ENCODE data around the gene CHPT1. TPM values are rescaled to one million over a fixed set of nuclear protein-coding genes. Genes with fewer than 3 reads are reported as not detected.

CHPT1 gene
- total and polyA plus RNA-seq, 9 of the 15 experiments (the other 6 are each of a cell fraction or from before 2014, with no cell fraction given): 15.3 to 210 (median 91.9) TPM

- TF ChIP-seq CHAMP1 (IDR thresholded peaks at IDR 0.05) (0 out of 2 replicates have a peak, but pooled peaks have one; percentile 11), RB1 (IDR thresholded peaks at IDR 0.05; ENCODE audit: low read depth) (peak; percentile 40; the same call in 1 of the 2 replicates), ZBTB17 (CRISPR knock-in tag; IDR thresholded peaks at IDR 0.05) (no peak), KDM1A (IDR thresholded peaks at IDR 0.05) (0 out of 4 replicates have a peak, but pooled peaks of 1 of the 2 experiments have one; percentile 0), TOE1 (IDR thresholded peaks at IDR 0.05; ENCODE audit: borderline replicate concordance) (no peak), TOE1 (CRISPR knock-in tag; IDR thresholded peaks at IDR 0.05; ENCODE audit: borderline replicate concordance, low read depth) (no peak)
These were observed 1.4 kb downstream of the CHPT1 start (continued) for GRCh38 chr12:101698800-101699347.

- Histone ChIP-seq H3K4me2 (ENCODE audit: insufficient read depth, low read length) (peak overlapping the region; percentile 93), H3K27me3 (ENCODE audit: control insufficient read depth in 2 of 2, insufficient read depth in 2 of 2, low read length in 2 of 2) (no peaks in the 10 kb centered on the region), H3K79me2 (ENCODE audit: control insufficient read depth, insufficient read depth, low read length) (peaks cover 71% of the 10 kb centered on the region), H3K27ac (ENCODE audit: extremely low read depth, low read depth, low read length) (peak overlapping the region; percentile 52), H3K4me3 (peak overlapping the region; percentile 87), H4K20me1 (replicated peaks; ENCODE audit: control insufficient read depth, insufficient read depth, low read length) (no peaks in the 10 kb centered on the region; the same call in 1 of the 2 replicates), H3K9me3 (replicated peaks; ENCODE audit: control insufficient read depth, insufficient read depth, low read depth, low read length) (no peaks in the 10 kb centered on the region), H3K36me3 (ENCODE audit: control insufficient read depth, insufficient read depth, low read length) (peaks cover 23% of the 10 kb centered on the region; the same call in 2 of the 3 replicates), H2AFZ (ENCODE audit: low read depth, low read length) (no peak overlapping the region), H3K9me1 (ENCODE audit: control insufficient read depth, insufficient read depth, low read length) (no peaks in the 10 kb centered on the region), H3K4me1 (replicated peaks in 1 of 2; ENCODE audit: control insufficient read depth in 2 of 2, insufficient read depth in 2 of 2, low read length in 2 of 2) (peaks cover 11 to 33% of the 10 kb centered on the region in 2 experiments), H3K9ac (ENCODE audit: insufficient read depth in 1 of 2, low read depth in 2 of 2, low read length in 2 of 2) (peak overlapping the region in 1 of 2 experiments; percentile 93; a peak in 2 of 4 replicates)
- peak; percentile 26 for FAIRE-seq
- ATAC-seq: no peak
- ChIA-PET POLR2A (interaction anchor here (0.6 to 1.2 kb wide), 4 partner anchors 15 to 421 kb away, joined by 3 to 4 read pairs (median 4); no protein-coding TSS in a partner anchor), CTCF (ENCODE audit: low intra/inter-chr PET ratio) (no interaction called here)
- DNase-seq (ENCODE audit: extremely low read depth in 1 of 4, low spot score in 3 of 4): peak in 2 of 4 experiments; percentile 32 to 42
- in situ Hi-C loops (cut with MboI): no loop called here
- 15% methylated on average over 2 of the region's 2 CpGs for WGBS (ENCODE audit: insufficient coverage, low coverage, missing lambda C conversion rate)
- BruUV-seq (replicated peaks): no TSS peak
- intact Hi-C loops (cut with micrococcal nuclease): no loop called here
- TF ChIP-seq RBFOX2 (IDR thresholded peaks at IDR 0.05; ENCODE audit: low read depth, low read length) (no peak), YY1 (IDR thresholded peaks at IDR 0.05; ENCODE audit: borderline replicate concordance in 1 of 3, control insufficient read depth in 1 of 3, extremely low read depth in 1 of 3, insufficient read depth in 3 of 3, insufficient read length in 1 of 3, insufficient replicate concordance in 2 of 3, low read depth in 1 of 3, low read length in 2 of 3) (peak in 1 of 3 experiments; percentile 76), ARID4B (CRISPR knock-in tag; IDR thresholded peaks at IDR 0.05) (no peak)
These were observed 2.9 kb downstream of the CHPT1 start for GRCh38 chr12:101700299-101700820.

Data from K562 (cell line).